ENCODE results near the gene HNRNPLL. TPM values are rescaled to one million over a fixed set of nuclear protein-coding genes. Genes with fewer than 3 reads are reported as not detected.

The HNRNPLL gene
- polyA plus RNA-seq, 1 of the 3 experiments (the other 2 are of a cell fraction): 24.4 TPM

GRCh38 chr2:38597115-38597514 is 5.6 kb downstream of the HNRNPLL start:
- Histone ChIP-seq H2AFZ (ENCODE audit: low read depth) (no peak overlapping the region), H3K9me2 (no peaks in the 10 kb centered on the region), H3K79me2 (ENCODE audit: insufficient read depth) (peaks cover 100% of the 10 kb centered on the region), H3K27me3 (ENCODE audit: insufficient read depth) (no peaks in the 10 kb centered on the region), H3F3A (replicated peaks; ENCODE audit: insufficient read depth) (peaks cover 17% of the 10 kb centered on the region), H4K20me1 (ENCODE audit: insufficient read depth) (peaks cover 91% of the 10 kb centered on the region), H3K9ac (no peak overlapping the region), H3K4me3 (ENCODE audit: low read depth in 2 of 2, low read length in 1 of 2) (no peak overlapping the region), H3K9me3 (no peaks in the 10 kb centered on the region), H3K36me3 (replicated peaks in 1 of 2; ENCODE audit: control insufficient read depth in 1 of 2, insufficient read depth in 2 of 2, low read length in 1 of 2) (peaks cover 0 to 2% of the 10 kb centered on the region in 2 experiments), H3K4me1 (ENCODE audit: control insufficient read depth in 1 of 2, insufficient read depth in 2 of 2, low read depth in 1 of 2, low read length in 1 of 2) (peaks cover 16 to 23% of the 10 kb centered on the region in 2 experiments), H3K27ac (ENCODE audit: low read depth in 2 of 2, low read length in 1 of 2) (no peak overlapping the region), H3K4me2 (no peak overlapping the region)
- WGBS (ENCODE audit: low lambda C conversion rate): 95% methylated on average over 5 of the region's 5 CpGs
- DNase-seq: no peak
- ChIA-PET CTCF (interaction anchor here (1.4 to 17.0 kb wide), 2 partner anchors 15 to 282 kb away, joined by 4 to 308 read pairs; no protein-coding TSS in a partner anchor), POLR2A (no interaction called here)
- no peak for TF ChIP-seq CHD2 (IDR thresholded peaks at IDR 0.05; ENCODE audit: low read length, partially characterized antibody)
- no peak for TF ChIP-seq ZBTB33 (IDR thresholded peaks at IDR 0.05; ENCODE audit: borderline replicate concordance, low read depth)
- no peak for TF ChIP-seq MAX (IDR thresholded peaks at IDR 0.05; ENCODE audit: low read depth)
- no peak for TF ChIP-seq FOSL2 (IDR thresholded peaks at IDR 0.05; ENCODE audit: borderline replicate concordance, low read depth)
- TF ChIP-seq ELF1 (IDR thresholded peaks at IDR 0.05): no peak
- TF ChIP-seq EZH2phosphoT487 (IDR thresholded peaks at IDR 0.05; ENCODE audit: borderline replicate concordance, low read depth): no peak
- TF ChIP-seq, protein P1, sequence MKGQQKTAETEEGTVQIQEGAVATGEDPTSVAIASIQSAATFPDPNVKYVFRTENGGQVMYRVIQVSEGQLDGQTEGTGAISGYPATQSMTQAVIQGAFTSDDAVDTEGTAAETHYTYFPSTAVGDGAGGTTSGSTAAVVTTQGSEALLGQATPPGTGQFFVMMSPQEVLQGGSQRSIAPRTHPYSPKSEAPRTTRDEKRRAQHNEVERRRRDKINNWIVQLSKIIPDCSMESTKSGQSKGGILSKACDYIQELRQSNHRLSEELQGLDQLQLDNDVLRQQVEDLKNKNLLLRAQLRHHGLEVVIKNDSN (IDR thresholded peaks at IDR 0.05; ENCODE audit: borderline replicate concordance, low read depth): no peak
- TF ChIP-seq NFIC (IDR thresholded peaks at IDR 0.05; ENCODE audit: borderline replicate concordance): no peak
- no peak for TF ChIP-seq MXI1 (IDR thresholded peaks at IDR 0.05; ENCODE audit: low read depth, low read length)
- TF ChIP-seq SMC3 (IDR thresholded peaks at IDR 0.05; ENCODE audit: low read depth, low read length): no peak
- no peak for TF ChIP-seq SIN3A (IDR thresholded peaks at IDR 0.05; ENCODE audit: borderline replicate concordance, low read depth, low read length)
- TF ChIP-seq RFX5 (IDR thresholded peaks at IDR 0.05; ENCODE audit: low read length): no peak

GRCh38 chr2:38596229-38596628 is 6.5 kb downstream of the HNRNPLL start:
- H3K9ac ChIP-seq: no peak overlapping the region
- H3F3A ChIP-seq (replicated peaks; ENCODE audit: insufficient read depth): peaks cover 19% of the 10 kb centered on the region
- 90% methylated on average over 6 of the region's 6 CpGs for WGBS (ENCODE audit: low lambda C conversion rate)
- TF ChIP-seq YY1 (IDR thresholded peaks at IDR 0.05; ENCODE audit: low read depth) (no peak), JUND (IDR thresholded peaks at IDR 0.05) (no peak), RCOR1 (IDR thresholded peaks at IDR 0.05; ENCODE audit: low read length) (no peak), FOXM1 (IDR thresholded peaks at IDR 0.05; ENCODE audit: low read depth) (no peak), TEAD4 (IDR thresholded peaks at IDR 0.05; ENCODE audit: borderline replicate concordance, insufficient read depth) (no peak), RFX5 (IDR thresholded peaks at IDR 0.05; ENCODE audit: low read length) (no peak), EP300 (IDR thresholded peaks at IDR 0.05; ENCODE audit: borderline replicate concordance in 1 of 2, low read depth in 1 of 2, low read length in 1 of 2) (no peak), PBX3 (IDR thresholded peaks at IDR 0.05) (no peak), ZBTB33 (IDR thresholded peaks at IDR 0.05; ENCODE audit: borderline replicate concordance, low read depth) (no peak), FOSL2 (IDR thresholded peaks at IDR 0.05; ENCODE audit: borderline replicate concordance, low read depth) (no peak), CTCF (IDR thresholded peaks at IDR 0.05) (no peak), ELF1 (IDR thresholded peaks at IDR 0.05) (no peak)

More at GRCh38 chr2:38596229-38596628, 6.5 kb downstream of the HNRNPLL start:
- peaks cover 16 to 26% of the 10 kb centered on the region in 2 experiments for H3K4me1 ChIP-seq (ENCODE audit: control insufficient read depth in 1 of 2, insufficient read depth in 2 of 2, low read depth in 1 of 2, low read length in 1 of 2)
- H3K9me3 ChIP-seq: no peaks in the 10 kb centered on the region
- H3K27ac ChIP-seq (ENCODE audit: low read depth in 2 of 2, low read length in 1 of 2): no peak overlapping the region
- H3K4me2 ChIP-seq: no peak overlapping the region
- H3K4me3 ChIP-seq (ENCODE audit: low read depth in 2 of 2, low read length in 1 of 2): no peak overlapping the region
- H3K27me3 ChIP-seq (ENCODE audit: insufficient read depth): no peaks in the 10 kb centered on the region
- CTCF ChIA-PET: interaction anchor here (1.0 to 17.0 kb wide), 4 partner anchors 8 to 147 kb away, joined by 3 to 308 read pairs (median 6); no protein-coding TSS in a partner anchor
- H3K79me2 ChIP-seq (ENCODE audit: insufficient read depth): peaks cover 100% of the 10 kb centered on the region
- POLR2A ChIA-PET: no interaction called here
- peaks cover 1 to 11% of the 10 kb centered on the region in 2 experiments for H3K36me3 ChIP-seq (replicated peaks in 1 of 2; ENCODE audit: control insufficient read depth in 1 of 2, insufficient read depth in 2 of 2, low read length in 1 of 2)
- no peak for DNase-seq
- no peak overlapping the region for H2AFZ ChIP-seq (ENCODE audit: low read depth)
- H4K20me1 ChIP-seq (ENCODE audit: insufficient read depth): peaks cover 98% of the 10 kb centered on the region
- H3K9me2 ChIP-seq: no peaks in the 10 kb centered on the region

Measured in SK-N-SH (cell line).